Mammary epithelial cell (primary cell): ENCODE results near the gene TAOK1.

ENCODE experiments used
- CTCF ChIP-seq, 2 donors: IDR thresholded peaks in 1 of 2; conservative IDR thresholded peaks in 1 of 2; 2 replicates each; pipeline ENCODE4 v1.5.1; 2011 to 2012; ENCODE audit warnings: inconsistent platforms in 2 of 2, low read length in 2 of 2, mild to moderate bottlenecking in 2 of 2, control low read depth in 1 of 2, low read depth in 1 of 2; ENCODE audit not compliant: insufficient read depth in 1 of 2; ENCODE audit errors: extremely low read depth in 1 of 2
- EZH2 ChIP-seq: IDR thresholded peaks from 2 replicates; pipeline ENCODE4 v1.6.1; 2012; ENCODE audit warnings: low read length, inconsistent platforms, borderline replicate concordance

- no peak for TF ChIP-seq EZH2
- TF ChIP-seq CTCF (conservative IDR thresholded peaks at IDR 0.05 in 1 of 2, IDR thresholded peaks at IDR 0.05 in 1 of 2; ENCODE audit: extremely low read depth in 1 of 2, insufficient read depth in 1 of 2, low read depth in 1 of 2, low read length in 2 of 2) = no peak
These were observed 183.4 kb downstream of the TAOK1 start for GRCh38 chr17:29573558-29573869.
